Measurements from ENCODE around the gene C2CD2L. TPM values are rescaled to one million over a fixed set of nuclear protein-coding genes. Genes with fewer than 3 reads are reported as not detected.
A peak's percentile ranks its signal among the peaks of the same experiment; 100 is the strongest.

C2CD2L gene
- total and polyA plus RNA-seq, 3 donors from 2014 or later, result 7.8 to 12.3 (median 11.7) TPM

GRCh38 chr11:119118227-119118626 lies 11.1 kb downstream of the C2CD2L start:
- H3K27ac ChIP-seq, result no peak overlapping the region
- no peak for DNase-seq
- TF ChIP-seq POLR2A (IDR thresholded peaks at IDR 0.05) (no peak), CTCF (IDR thresholded peaks at IDR 0.05) (no peak)
- H3K27me3 ChIP-seq, result no peaks in the 10 kb centered on the region
- H3K4me3 ChIP-seq, result no peak overlapping the region
- peaks cover 9% of the 10 kb centered on the region for H3K4me1 ChIP-seq
- H3K36me3 ChIP-seq (ENCODE audit: low read depth, missing control alignments), result no peaks in the 10 kb centered on the region
- no peaks in the 10 kb centered on the region for H3K9me3 ChIP-seq
- intact Hi-C loops (cut with DNase I; ENCODE audit: low total_unique reads), result no loop called here
- WGBS, 2 donors, result 93 to 95% methylated on average over 5 of the region's 5 CpGs

DNA sequence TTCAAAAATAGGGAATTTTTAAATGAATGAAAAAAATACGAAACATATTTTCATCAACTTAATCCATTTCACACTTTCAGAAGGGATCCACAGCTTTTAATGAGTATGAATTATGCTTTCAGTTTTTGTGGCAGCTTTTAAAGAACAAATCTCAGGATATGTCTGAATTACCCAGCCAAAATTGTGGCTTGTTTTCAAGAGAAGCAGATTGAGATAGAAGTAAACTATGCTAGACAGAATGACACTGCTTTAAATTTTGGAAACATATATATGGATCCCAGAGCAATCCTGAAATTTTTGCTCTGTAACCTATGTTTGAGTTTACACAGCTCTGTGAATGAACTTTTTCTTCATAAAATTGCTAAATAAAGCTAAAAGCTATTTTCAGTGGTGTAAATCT lies 11.8 kb downstream of the C2CD2L start:
- TF ChIP-seq POLR2A (IDR thresholded peaks at IDR 0.05) (no peak), CTCF (IDR thresholded peaks at IDR 0.05) (no peak)
- intact Hi-C loops (cut with DNase I; ENCODE audit: low total_unique reads), result no loop called here
- WGBS, 2 donors, result 89 to 96% methylated on average over 1 of the region's 1 CpG
- Histone ChIP-seq H3K9me3 (no peaks in the 10 kb centered on the region), H3K27me3 (no peaks in the 10 kb centered on the region), H3K27ac (no peak overlapping the region), H3K36me3 (ENCODE audit: low read depth, missing control alignments) (no peaks in the 10 kb centered on the region), H3K4me1 (peaks cover 9% of the 10 kb centered on the region), H3K4me3 (no peak overlapping the region)
- DNase-seq, result no peak

- TF ChIP-seq POLR2A (IDR thresholded peaks at IDR 0.05) (no peak), CTCF (IDR thresholded peaks at IDR 0.05) (no peak)
- H3K27me3 ChIP-seq, result no peaks in the 10 kb centered on the region
- peak; percentile 32 for DNase-seq
- H3K9me3 ChIP-seq, result no peaks in the 10 kb centered on the region
- WGBS, 2 donors, result 7 to 12% methylated on average over 5 of the region's 5 CpGs
- peak overlapping the region; percentile 57 to 71 for H3K27ac ChIP-seq
- no peaks in the 10 kb centered on the region for H3K36me3 ChIP-seq (ENCODE audit: low read depth, missing control alignments)
- intact Hi-C loops (cut with DNase I; ENCODE audit: low total_unique reads), result no loop called here
- H3K4me1 ChIP-seq, result peaks cover 9% of the 10 kb centered on the region
- peak overlapping the region; percentile 75 to 94 for H3K4me3 ChIP-seq
These were observed 13.5 kb downstream of the C2CD2L start for GRCh38 chr11:119120639-119121007.

DNA sequence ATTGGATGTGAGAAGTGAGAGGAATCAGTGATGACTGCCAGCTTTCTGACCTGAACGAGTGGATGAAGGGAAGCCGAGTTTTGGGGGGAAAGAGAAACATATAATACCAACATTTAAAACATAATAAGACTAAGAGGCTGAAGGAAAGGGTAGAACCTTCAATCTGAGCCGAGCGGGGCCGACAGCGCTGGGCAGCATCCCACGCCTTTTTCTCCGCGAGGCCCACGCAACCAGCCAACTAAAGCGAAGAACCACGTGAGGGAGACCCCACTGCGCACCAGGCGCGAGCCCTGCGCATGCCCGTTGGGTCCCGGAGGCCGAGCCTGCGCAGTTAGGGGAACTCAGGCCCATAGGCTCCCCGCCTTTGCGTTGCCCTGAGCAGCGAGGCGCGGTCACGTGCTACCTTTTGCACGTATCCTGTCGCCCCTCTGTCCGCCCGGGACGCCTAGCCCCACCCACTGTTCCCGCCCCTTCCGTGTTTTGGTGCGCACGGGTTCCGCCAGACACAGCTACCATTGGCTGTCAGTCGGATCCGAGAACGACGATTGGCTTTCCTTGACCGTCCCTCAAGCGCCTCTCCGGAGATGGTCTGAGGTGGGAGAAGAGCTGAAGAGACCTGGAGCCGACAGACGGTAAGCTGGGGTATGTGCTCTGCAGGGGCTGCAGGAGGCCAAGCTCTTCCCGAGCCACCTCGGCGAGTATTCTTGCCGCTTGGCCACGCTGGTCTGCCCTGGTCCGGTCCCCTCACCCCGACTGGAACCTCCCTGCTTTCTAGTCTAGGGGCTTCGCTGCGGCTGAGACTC lies 14.1 kb downstream of the C2CD2L start, which contains the start of gene HINFP:
TSS of gene HINFP (plus strand) at position 573 of the 803 bp plus-strand sequence. CDS start 5,365 bp downstream, outside the sequence.
- Histone ChIP-seq H3K4me3 (peak within 1 kb of the TSS; percentile 75 to 94), H3K36me3 (ENCODE audit: low read depth, missing control alignments) (no peaks in the 10 kb centered on the region), H3K4me1 (peaks cover 9% of the 10 kb centered on the region), H3K9me3 (no peaks in the 10 kb centered on the region), H3K27me3 (no peaks in the 10 kb centered on the region), H3K27ac (peak within 1 kb of the TSS; percentile 57 to 71)
- WGBS, 2 donors, result 0 to 3% methylated on average over 25 to 54 of the region's 54 CpGs
- no peak for TF ChIP-seq CTCF (IDR thresholded peaks at IDR 0.05)
- TF ChIP-seq POLR2A (IDR thresholded peaks at IDR 0.05), result no peak
- peak; percentile 100 for DNase-seq
- intact Hi-C loops (cut with DNase I; ENCODE audit: low total_unique reads), result no loop called here

GRCh38 chr11:119121811-119122124 lies 14.6 kb downstream of the C2CD2L start:
- Histone ChIP-seq H3K4me3 (peak overlapping the region; percentile 75 to 94), H3K36me3 (ENCODE audit: low read depth, missing control alignments) (no peaks in the 10 kb centered on the region), H3K4me1 (peaks cover 14% of the 10 kb centered on the region), H3K9me3 (no peaks in the 10 kb centered on the region), H3K27me3 (no peaks in the 10 kb centered on the region), H3K27ac (peak overlapping the region; percentile 56 to 64)
- DNase-seq, result no peak
- 0 to 1% methylated on average over 16 to 20 of the region's 20 CpGs for WGBS, 2 donors
- intact Hi-C loops (cut with DNase I; ENCODE audit: low total_unique reads), result no loop called here
- TF ChIP-seq POLR2A (IDR thresholded peaks at IDR 0.05), result no peak
- no peak for TF ChIP-seq CTCF (IDR thresholded peaks at IDR 0.05)
